Jurkat, Clone E6-1 (cell line): ENCODE results near the gene MMEL1.

Experiments
- DNase-seq: peaks from one replicate; pipeline ENCODE4 v3.0.0-alpha.2; 2011; ENCODE audit warnings: low read depth, low spot score
- H3K4me3 ChIP-seq: 2 replicates; pipeline ENCODE4 v1.5.1; 2011; ENCODE audit warnings: mild to moderate bottlenecking, low read length, control low read depth, moderate library complexity

Gene MMEL1

DNA sequence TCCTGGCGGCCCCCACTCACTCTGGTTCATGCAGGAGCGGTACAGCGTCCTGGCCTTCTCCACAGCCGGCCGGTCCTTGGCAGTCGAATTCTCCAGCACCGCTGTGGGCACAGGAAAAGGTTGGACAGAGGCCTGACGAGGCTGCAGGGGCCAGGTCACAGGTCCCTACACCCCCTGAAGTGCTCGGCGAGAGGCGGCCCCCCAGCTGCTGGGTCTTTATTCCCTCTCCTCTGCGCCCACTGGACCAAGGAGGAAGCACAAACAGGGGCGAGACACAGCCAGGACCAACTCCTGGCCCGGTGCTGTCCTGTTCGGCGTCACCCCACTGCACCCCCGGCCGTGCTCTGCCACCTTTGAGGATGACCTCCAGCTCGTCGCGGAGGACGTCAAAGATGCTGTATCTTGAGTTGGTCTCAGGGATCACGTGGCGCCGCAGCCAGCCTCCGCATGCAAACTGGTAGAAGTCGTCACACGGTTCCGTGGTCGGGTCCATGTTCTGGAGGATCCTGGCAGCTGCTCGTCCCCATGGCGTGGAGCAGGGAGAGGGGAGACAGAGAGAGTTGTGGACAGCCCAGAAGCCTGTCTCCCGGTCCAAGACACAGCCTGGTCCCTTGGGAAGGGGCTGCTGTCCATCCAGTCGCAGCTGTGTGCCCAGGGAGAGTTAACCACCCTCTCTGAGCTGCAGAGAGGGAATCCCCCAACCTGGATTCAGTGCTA lies 23.3 kb downstream of the MMEL1 start:
- no peak for DNase-seq

GRCh38 chr1:2607641-2608091 lies 25.1 kb downstream of the MMEL1 start:
- no peak overlapping the region for H3K4me3 ChIP-seq
- no peak for DNase-seq

More for the DNA sequence above, 23.3 kb downstream of the MMEL1 start:
- H3K4me3 ChIP-seq = no peak overlapping the region

- no peak for DNase-seq
- no peak overlapping the region for H3K4me3 ChIP-seq
Observed at GRCh38 chr1:2606881-2607621, 25.8 kb downstream of the MMEL1 start.

GRCh38 chr1:2606396-2606880 lies 26.4 kb downstream of the MMEL1 start:
- no peak overlapping the region for H3K4me3 ChIP-seq
- DNase-seq = no peak

DNA sequence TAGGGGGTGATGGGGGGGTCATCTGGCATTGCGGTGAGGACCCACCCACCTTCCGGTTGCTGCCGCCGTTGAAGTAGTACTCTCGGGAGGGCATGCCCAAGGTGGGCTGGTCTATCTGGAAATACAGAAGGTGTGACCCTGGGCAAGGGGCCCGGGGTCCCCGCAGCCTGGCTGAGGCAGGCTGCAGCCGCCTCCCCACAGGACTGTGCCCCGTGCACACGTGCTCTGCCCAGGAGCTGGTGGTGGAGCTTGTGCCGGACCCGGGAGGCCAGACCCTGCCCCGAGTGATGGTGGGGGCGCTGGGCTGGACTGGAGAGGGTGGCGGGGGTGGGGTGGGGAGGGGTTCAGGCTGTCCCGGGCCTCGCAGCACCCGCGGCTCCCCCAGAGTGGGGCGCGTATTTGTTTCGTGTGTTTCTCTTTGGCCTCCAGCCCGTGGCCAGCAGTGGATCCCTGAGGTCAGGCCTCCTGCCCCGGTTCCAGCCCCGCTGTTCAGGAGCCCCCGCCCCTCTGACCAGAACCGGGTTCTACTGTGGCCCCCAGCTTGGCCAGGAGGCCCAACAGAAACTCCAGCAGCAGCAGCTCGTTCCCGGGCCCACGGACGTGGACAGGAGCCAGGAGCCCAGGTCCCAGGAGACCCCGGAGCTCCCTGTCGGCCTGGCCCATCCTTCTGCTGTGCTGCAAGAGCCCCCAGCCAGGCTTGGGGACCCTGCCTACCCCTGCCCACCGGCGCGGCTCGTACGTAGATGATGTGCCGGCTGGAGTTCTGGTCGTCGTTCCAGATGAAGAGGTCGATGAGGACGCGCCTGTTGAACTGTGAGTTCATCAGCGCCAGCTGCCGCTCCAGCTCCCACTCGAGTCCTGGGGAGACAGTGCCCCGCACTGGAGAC lies 27.1 kb downstream of the MMEL1 start:
- no peak overlapping the region for H3K4me3 ChIP-seq
- no peak for DNase-seq

GRCh38 chr1:2604844-2605508 lies 27.8 kb downstream of the MMEL1 start:
- DNase-seq = no peak
- H3K4me3 ChIP-seq = no peak overlapping the region

- no peak overlapping the region for H3K4me3 ChIP-seq
- no peak for DNase-seq
Observed at GRCh38 chr1:2604156-2604843, 28.5 kb downstream of the MMEL1 start.

DNA sequence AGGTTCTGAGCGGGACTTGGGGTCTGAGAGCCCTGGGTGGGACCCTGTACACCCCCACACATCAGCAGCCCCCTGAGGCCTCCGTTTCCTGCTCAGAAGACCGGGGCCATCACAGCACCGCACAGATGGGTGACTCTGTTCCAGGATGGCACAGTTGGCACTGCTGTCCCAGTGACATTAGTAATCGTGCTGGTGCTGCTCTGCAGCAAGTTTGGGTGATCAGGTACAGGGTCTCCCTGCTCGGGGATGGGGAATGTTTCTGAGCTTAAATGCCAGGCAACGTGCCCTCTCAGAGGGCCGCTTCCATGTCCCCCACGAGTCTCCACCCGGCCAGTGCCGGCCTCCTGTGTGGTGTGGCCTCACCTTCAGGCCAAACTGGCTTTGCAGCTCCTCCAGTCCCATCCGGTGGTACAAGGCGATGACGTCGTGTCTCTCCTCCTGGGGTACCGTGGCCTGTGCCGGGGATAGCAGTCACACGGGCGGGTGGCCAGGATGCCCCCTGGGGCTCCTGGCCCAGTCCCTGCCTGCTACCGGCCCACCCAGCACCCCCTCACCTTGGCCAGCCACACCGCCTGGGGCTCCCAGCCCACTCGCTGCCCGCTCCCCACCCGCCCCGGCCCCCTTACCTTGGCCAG lies 29.2 kb downstream of the MMEL1 start:
- no peak overlapping the region for H3K4me3 ChIP-seq

DNA sequence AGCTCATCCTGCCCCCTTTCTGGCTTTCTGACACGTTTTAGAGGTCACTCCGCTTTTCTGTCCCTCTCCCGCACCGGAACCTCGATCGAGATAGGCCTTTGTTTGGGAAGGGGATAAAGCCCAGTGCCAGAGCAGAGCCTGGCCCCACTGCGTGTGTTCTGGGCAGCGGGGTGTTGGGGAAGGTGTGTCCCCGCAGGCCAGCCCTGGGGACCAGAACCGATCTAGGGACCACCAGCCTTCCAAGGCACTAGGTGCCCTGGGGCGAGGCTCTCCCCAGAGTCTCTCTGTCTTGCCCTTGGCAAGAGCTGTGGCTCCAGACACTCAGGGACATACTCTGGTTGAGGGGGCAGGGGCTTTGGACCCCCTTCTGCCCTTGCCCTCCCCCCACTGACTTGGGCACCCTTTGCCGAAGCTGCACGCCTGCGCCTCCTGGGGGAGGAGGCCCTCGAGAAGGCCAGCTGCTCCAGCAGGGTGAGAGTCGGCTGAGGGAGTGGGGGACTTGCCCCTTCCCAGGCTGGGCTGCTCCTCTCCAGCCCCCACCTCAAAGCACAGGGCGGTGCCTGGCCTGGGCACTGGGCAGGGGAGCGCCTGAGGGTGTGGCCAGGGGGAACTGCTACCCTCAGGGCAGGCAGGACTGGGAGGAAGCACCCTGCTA lies 29.8 kb downstream of the MMEL1 start:
- H3K4me3 ChIP-seq = no peak overlapping the region
- no peak for DNase-seq

More for the DNA sequence above, 29.2 kb downstream of the MMEL1 start:
- DNase-seq = no peak

- DNase-seq = no peak
- no peak overlapping the region for H3K4me3 ChIP-seq
Observed at GRCh38 chr1:2602311-2602835, 30.4 kb downstream of the MMEL1 start.

GRCh38 chr1:2601721-2602303 lies 31.0 kb downstream of the MMEL1 start:
- DNase-seq = no peak
- no peak overlapping the region for H3K4me3 ChIP-seq

GRCh38 chr1:2598329-2598931 lies 34.4 kb downstream of the MMEL1 start:
- no peak overlapping the region for H3K4me3 ChIP-seq

DNA sequence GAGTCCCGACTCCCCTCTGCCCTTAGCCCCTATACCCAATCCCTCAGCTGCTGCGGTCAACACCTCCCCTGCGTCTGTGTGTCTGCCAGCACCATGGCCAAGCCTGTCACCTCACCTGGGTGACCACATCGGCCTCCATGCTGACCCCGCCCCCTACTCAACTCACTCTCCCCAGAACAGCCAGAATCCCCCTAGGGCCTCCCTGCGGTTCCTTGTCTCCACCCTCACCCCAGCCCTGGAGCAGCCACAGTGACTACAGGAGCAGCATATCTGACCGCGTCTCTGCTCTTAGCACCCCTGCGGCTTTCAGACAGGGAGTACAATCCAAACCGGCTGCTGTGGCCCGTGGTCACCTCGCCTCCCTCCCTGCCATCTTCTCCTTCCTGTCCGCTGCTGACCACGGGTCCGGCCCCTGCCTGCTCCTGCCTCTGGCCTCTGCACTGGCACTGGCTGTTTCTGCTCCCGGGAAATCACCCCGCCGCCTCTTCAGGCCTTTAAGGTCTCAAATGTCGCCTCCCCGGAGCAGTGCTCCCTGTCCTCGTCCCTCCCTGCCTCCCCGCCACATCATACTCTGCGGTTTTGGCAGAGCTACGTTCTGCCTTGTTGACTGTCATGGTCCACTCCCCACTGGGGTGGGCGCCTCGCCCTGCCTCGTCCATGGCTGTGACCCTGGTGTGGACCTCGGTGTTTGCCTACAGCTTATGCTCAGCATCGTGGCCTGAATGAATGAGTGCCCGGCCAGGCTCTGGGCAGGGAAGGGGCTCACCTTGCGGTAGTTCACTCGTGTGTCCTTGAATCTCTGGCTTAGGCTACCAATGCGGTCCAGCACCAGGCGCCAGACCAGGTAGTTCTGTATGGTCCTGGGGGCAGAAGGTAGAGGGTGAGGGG lies 35.1 kb downstream of the MMEL1 start:
- no peak overlapping the region for H3K4me3 ChIP-seq
- no peak for DNase-seq

More at GRCh38 chr1:2598329-2598931, 34.4 kb downstream of the MMEL1 start:
- DNase-seq = no peak

DNA sequence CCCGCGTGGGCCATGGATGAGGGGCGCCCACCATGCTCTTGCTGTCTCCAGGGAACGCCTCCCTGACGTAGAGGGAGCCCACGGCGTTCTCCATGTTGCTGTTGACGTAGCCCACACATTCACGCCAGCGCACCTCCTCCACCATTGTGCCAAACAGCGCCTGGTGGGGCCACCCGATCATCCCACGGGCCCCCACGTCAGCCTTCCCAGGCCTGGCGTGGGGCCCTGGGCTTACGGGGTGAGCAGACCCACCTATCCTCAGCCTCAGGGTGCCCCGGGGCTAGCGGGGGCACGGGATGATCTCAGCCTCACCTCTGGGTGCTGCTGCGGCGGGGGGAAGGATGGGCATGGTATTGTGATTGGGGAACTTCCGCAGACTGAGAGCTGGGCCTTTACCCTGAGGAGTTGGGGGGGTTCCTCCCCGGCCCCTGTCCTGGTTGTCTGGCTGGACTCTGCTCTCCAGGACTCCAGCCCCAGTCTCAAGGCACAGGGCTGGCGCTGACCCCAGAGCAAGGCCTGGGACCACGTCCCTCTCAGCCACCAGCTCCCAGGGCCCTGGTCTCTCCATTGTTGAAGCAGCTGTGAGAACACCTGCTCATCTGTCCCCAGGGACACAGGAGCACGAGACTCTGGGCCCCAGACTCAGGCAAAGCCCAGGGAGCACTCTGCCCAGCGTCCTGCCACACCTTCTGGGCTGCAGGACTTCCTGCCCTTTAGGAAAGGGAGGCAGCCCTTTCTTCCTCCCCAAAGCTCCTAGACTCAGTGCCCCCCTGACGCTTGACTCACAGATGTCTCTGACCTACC lies 36.1 kb downstream of the MMEL1 start:
- DNase-seq = no peak
- no peak overlapping the region for H3K4me3 ChIP-seq
